Stimulated activated CD4-positive, alpha-beta T cell treated with anti-CD3 and anti-CD28 coated beads, Interleukin-12 subunit alpha, Interleukin-12 subunit beta, amount 100 ng/mL, for 4 hours (primary cell): ENCODE data around the gene ZNHIT6.
"Not testable (repeated sequence)": the region's sequence is repeated elsewhere in the genome, so short reads cannot be mapped to it uniquely, and the experiment has no call there.

ENCODE experiments used
- DNase-seq: peaks from one replicate; pipeline ENCODE4 v3.0.0-alpha.2; 2020

Gene ZNHIT6, protein sequence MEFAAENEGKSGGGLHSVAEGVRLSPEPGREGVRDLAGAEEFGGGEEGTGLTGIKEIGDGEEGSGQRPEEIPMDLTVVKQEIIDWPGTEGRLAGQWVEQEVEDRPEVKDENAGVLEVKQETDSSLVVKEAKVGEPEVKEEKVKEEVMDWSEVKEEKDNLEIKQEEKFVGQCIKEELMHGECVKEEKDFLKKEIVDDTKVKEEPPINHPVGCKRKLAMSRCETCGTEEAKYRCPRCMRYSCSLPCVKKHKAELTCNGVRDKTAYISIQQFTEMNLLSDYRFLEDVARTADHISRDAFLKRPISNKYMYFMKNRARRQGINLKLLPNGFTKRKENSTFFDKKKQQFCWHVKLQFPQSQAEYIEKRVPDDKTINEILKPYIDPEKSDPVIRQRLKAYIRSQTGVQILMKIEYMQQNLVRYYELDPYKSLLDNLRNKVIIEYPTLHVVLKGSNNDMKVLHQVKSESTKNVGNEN

DNA sequence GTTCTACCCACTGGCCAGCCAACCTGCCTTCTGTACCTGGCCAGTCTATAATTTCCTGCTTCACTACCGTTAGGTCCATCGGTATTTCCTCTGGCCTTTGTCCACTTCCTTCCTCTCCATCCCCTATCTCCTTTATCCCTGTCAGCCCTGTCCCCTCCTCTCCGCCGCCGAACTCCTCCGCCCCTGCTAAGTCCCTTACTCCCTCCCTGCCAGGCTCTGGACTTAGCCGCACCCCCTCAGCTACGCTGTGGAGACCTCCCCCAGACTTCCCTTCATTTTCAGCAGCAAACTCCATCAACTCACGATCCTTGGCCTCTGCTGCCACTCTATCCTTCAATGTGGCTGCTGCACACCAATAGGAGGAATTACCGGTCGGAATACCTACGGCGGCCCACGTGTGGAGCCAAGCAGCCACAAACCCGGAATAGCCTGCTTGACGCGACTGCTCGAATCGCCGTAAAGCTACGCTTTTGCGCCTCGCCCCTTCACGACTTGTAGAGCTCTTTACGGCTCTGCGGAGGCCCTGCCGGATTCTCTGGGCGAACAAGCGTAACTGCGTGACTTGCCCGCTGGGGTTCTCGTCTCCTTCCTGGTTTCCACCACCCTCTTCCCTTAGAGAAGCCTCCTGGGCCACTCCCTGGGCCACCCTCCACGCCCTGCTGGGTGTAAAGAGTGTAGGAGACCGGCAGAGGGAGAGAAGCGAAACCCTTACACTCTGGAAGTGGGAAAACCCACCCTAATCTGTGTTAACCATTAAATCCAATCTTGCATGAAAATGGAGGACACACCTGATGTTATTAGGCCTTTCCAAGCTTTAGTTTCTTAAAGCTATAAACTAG lies at the start of gene ZNHIT6:
Gene ZNHIT6 (minus strand): TSS at position 444 of the 839 bp plus-strand sequence. CDS start 149 bp downstream, at position 295.
- peak; percentile 77 for DNase-seq

DNA sequence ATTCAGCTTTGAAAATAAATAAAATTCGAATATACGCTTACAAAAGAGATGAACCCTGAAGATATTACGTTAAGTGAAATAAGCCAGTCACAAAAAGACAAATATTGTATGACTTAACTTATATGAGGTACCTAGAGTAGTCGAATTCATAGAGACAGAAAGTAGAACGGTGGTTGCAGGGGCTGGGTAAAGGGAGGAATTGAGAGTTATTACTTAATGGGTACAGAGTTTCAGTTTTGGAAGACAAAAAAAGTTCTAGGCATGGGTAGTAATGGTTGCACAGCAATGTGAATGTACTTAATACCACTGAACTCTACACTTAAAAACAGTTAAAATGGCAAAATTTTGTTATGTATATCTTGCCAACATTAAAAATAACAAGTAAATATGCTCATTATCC lies 48.6 kb upstream of the ZNHIT6 start:
- no peak for DNase-seq

DNA sequence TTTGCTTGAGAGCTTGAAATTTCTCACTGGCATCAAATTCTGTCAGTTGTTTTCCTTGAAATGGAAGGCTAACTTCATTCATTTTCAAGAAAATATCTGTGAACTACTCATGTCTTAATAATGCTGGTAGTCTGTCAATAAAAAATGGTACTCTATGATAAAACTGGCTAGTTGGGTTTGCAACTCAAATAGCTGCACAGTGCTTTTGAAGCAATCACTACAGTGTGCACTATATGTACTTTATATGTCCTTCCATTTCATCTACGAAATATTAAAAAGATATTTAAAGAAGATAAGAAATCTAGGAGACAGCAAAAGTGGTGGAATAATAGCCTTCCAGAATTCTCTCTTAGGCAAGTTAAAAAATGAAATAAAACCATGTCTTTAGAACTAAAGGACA lies 39.9 kb upstream of the ZNHIT6 start:
- no peak for DNase-seq

DNA sequence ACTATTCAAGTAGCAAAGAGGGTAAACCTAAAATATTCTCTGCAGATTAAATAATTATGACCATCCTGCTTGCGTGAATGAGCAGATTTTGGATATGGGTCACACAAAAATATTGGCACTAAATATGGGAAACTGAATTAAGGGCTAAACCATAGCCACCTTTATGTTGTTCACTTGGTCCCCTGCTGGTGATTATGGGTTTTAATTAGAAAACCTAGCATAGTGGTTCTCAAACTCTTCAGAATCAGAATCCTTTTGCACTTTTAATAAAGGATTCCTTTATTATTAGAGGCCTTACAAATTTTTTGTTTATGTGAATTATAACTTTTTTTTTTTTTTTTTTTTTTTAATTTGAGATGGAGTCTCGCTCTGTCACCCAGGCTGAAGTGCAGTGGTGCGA lies 38.5 kb upstream of the ZNHIT6 start:
- DNase-seq, result no peak

DNA sequence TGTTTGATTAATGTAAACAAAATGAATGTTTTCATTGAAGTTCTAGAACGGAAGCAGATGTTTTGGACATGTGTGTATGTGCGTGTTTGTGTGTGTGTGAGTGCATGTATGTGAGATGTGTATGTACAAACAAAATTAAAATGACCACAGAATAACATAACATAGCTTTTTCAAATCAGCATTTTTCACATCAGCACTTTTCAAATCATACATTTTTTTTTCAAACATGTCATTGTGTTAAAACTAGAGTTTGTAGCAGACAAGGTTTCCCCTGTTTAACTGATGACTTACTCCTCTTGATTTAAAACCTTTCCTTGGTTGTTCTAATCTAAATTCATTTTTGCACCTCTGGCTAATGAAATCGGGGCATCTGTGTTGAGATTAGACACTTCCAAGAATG lies 35.6 kb upstream of the ZNHIT6 start:
- no peak for DNase-seq

DNA sequence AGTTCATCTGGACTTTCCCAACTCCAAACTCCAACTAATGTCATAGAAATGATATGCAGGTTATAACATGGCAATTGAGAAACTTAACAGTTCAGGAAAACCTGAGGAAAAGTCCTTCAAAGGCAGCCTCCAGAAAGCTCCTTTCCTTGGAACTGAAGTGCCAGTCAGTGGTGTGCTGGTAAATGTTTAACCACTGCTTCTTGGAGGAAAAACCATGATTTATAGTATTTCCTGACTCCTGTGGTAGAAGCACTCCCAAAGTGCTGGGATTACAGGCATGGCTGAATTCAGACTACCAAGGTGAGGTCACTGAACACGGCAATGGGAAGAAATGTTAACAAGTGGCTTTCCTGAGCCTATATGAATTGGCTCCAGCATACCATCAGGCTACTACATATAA lies 26.7 kb upstream of the ZNHIT6 start:
- no peak for DNase-seq

DNA sequence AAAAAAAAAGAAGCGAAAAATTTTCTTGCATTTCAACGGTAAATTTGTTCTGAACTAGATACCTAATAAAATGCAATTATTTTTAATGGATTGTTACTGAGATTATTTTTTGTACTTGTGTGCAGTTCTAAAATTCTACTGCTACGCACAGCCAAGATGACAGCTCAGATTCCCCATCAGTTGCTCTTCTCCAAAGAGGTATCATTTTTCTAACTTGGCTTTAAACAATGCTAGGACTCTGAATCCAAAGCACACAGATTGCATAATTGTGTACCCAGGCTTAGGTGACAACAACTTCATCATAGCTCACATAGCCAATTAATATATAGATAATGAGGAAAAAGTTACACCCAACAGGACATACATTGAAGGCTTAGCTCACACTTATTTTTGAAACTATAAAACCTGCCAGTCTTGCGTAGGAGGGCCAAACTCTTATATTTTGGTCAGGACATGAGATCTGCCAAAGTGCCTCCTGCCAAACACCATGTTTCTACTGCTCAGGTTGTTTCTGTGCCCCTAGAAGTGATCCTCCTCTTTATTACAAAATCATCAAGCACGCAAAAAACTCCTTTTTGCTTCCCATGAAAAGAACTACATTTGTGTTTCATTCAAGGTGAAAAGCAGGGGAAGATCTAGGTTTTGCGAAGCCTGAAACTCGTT lies 10.6 kb upstream of the ZNHIT6 start:
- no peak for DNase-seq

DNA sequence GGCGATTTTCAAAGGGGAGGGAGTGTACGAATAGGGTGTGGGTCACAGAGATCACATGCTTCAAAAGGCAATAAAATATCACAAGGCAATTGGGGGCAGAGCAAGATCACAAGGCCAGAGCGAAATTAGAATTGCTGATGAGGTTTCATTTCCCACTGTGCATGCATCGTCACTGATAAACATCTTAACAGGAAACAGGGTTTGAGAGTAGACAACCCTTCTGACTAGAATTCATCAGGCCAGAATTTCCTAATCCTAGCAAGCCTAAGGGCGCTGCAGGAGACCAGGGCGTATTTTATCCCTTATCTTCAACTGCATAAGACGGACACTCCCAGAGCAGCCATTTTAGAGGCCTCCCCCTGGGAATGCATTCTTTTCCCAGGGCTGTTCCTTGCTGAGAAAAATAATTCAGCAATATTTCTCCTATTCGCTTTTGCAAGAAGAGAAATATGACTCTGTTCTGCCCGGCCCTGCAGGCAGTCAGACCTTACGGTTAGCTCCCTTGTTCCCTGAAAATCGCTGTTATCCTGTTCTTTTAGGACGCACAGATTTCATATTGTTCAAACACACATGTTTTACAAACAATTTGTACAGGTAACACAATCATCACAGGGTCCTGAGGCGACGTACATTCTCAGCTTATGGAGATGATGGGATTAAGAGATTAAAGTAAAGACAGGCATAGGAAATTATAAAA lies 6.3 kb upstream of the ZNHIT6 start:
- not testable (repeated sequence) for DNase-seq

DNA sequence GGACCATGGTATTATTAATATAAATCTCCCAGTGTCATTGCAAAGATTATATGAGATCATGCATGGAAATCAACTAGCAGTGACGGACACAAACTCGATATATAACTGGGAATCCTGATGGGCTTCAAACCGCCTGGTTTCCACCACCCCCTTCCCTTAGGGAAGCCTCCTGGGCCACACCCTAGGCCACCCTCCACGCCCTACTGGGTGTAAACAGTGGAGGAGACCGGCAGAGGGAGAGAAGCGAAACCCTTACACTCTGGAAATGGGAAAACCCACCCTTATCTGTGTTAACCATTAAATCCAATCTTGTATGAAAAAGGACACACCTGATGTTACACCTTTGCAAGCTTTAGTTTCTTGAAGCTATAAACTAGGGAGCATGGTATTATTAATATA lies 595 bp upstream of the ZNHIT6 start:
- DNase-seq, result no peak

DNA sequence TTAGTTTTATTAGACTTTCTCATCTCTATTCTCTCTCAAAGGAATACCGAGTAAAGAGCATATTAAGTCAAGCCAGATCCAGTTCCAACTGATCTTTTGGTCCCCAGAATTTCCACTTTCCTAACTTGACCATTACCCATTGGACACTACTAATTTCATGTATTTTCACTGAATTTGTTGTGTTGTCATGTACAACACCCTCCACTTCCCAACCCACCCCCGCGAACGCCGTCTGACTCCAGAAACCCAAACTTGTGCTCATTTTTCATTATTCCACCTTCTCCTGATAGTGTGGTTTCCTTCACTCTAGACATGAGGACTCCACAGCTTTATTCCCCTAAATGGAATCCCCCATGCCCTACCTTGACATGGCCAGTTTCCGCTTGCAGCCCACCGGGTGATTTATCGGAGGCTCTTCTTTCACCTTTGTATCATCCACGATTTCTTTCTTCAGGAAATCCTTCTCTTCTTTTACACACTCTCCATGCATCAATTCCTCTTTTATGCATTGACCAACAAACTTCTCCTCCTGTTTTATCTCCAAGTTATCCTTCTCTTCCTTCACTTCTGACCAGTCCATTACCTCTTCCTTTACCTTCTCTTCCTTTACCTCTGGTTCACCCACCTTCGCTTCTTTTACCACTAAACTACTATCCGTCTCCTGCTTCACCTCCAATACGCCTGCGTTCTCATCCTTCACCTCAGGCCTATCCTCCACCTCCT lies 805 bp downstream of the ZNHIT6 start:
- no peak for DNase-seq

DNA sequence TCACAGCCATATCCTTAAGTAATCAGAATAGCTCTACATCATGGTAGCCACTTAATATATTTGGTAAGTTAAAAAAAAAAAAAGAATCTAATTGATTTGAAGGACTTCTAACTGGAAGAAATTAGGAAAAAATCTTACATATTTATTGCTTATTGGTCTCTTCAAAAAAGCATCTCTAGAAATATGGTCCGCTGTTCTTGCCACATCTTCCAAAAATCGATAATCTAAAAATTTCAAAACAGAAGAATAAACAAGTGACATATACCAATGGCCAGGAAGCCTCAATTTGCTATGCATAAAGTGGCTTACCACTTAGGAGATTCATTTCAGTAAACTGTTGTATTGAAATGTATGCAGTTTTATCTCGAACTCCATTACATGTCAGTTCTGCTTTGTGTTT lies 2.3 kb downstream of the ZNHIT6 start:
- no peak for DNase-seq

DNA sequence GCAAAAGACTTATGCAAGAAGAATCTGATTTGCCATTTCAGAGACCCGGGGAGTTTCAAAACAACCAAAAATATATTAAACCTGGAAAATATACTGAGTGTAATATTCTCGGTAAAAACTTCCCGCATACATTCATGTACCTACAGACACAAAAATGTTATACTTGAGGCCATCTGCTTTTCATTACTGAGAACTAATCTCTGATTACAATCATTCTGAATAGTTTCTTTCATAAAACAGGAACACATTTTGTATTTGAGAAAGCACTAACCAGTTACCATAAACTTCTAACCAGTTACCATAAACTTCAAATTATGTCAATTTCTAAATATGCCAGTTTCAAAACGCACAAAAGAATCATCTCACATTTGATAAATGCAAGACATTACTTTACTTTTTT lies 7.8 kb downstream of the ZNHIT6 start:
- no peak for DNase-seq

DNA sequence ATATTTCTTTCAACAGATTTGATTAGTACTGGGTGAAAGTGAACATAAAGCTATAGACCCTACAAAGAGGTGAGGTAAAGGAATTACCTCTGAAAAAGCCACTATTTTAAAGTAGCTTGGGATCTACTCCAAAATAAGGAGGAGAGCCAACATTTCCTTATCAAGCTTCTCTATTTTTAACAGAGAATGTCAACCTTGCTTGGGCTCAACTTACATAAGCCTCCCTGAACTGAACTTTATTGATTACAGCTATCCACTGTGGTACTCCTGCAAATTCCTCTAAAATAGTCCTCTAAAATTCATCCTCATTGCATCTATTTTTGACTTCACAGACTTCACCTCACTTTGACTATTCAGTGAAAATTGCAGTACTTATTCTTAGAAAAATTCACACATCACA lies 10.3 kb downstream of the ZNHIT6 start:
- no peak for DNase-seq

DNA sequence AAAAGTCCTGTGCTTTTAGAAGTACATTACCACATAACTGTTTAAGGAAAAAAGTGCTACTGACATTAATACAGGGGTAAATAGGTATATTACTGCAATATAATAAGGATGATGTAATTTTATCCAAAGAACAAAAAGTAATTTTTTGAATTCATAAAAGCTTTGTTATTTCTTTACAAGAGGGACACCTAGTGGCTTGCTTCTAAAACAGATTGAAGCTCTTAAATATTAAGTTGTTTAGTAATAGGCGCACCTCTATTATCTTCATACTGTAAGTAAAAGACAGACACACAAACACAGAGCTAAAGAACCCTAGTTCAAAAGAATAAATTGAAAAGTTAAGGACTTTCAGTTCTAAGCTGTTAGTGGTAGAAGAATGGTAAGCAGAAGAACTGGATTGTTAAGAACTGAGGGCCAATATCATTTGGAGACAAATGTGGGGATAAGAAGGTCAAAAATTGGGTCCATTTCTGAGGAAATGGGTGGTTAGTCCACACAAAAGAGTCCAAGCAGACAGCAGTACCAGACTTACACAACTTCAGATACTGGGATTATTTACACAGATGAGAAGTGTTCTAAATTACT lies 15.4 kb downstream of the ZNHIT6 start:
- DNase-seq, result no peak

DNA sequence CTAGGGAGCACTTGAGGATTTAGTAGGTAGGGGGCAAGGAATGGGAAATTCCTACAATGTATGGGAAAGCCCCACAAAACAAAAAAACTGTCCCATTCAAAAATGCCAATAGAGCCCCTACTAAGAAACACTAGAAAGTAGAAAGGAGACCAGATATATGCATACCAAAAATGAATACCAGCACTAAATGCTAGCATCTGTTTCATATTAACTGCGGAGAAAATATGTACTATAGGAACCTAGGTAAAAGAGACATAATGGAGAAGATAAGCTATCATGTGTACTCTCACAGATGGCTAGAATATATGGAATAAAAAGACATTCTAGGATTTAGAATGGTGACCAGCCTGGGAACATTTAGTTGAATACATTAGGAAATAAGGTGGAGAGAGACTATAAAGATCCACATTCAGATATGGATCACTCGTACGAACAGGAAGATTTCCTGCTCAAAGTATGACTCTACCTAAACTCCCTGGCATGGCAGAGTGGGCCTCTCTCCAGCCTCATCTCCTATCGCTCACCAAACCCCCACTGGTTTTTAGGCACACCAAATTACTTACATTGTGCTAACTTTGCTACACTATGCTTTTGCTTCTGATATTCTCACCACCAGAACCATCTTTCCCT lies 18.3 kb downstream of the ZNHIT6 start:
- DNase-seq, result no peak

DNA sequence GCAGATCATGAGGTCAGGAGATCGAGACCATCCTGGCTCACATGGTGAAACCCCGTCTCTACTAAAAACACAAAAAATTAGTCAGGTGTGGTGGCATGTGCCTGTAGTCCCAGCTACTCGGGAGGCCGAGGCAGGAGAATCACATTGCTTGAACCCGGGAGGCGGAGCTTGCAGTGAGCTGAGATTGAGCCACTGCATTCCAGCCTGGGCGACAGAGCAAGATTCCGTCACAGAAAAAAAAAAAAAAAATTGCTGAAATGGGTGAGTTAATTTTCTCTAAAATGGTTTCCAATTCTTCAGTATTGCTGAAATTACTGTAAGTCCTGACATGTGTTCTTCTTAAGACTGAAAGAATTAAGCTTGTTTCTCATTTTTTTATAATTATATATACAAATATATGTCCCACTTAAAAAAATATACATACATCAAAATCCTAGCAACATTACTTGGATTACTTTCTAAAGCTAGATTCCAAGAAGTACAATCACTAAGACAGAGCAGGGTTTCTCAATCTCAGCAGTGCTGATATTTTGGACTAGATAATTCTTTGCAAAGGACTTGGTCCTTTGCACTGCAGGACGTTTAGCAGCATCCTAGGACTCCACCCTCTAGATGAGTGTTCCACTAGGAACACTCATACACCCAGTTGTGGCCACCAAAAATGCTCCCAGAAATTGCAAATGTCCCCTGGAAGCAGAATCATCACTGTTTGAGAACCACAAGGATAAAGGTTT lies 24.8 kb downstream of the ZNHIT6 start:
- DNase-seq, result no peak

DNA sequence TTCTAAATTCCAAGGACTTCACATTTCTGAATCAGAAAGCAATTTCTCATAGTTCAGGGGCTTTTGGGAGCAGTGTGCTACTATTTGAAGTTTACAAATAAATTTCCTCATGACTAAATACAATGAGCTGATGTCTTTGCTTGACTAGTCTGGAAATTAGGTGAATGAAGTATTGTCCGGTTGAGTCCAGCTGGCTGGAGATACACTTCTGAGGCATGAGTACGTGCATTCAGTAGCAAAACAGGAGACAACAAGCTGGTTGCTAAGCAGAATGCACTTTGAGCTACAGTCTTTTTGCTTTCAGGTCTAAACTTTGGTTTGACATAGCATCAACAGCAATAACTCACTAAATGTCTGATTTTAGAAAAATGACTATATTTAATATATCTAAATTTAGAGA lies 27.1 kb downstream of the ZNHIT6 start:
- DNase-seq, result no peak

DNA sequence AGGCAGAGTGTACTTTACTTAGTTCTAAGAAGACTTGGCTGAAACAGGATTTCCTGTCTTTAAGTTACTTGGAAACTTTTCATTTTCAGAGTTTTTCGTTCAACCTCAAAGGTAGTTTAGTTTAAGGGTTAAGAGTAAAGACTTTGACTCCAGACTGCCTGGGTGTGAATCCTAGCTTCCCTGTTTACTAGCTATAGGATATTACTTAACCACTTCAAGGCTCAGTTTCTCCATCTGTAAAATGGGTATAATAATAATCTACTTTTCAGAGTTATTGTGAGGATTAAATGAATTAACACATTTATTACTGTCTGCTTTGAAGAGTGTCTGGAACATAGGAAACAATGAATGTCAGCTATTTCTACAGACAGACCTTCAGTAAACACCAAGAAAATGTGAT lies 30.0 kb downstream of the ZNHIT6 start:
- no peak for DNase-seq

DNA sequence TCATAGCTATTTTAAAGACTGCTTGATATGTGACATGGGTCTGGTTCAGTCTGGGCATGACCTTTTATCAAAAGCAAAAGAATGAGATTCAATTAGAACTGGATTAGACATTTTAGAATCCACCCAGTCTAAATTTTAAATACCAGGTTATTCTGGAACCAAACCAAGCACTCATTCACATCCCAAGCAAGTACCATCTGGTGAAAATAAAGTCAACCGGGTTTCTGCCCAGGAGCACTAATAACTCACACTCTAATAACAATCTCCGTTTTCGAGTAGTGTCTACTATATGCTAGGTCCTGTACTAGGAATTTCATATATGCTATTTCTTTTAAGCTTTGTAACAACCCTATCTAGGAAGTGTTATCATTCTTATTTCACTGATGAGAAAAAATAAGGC lies 30.6 kb downstream of the ZNHIT6 start:
- no peak for DNase-seq

DNA sequence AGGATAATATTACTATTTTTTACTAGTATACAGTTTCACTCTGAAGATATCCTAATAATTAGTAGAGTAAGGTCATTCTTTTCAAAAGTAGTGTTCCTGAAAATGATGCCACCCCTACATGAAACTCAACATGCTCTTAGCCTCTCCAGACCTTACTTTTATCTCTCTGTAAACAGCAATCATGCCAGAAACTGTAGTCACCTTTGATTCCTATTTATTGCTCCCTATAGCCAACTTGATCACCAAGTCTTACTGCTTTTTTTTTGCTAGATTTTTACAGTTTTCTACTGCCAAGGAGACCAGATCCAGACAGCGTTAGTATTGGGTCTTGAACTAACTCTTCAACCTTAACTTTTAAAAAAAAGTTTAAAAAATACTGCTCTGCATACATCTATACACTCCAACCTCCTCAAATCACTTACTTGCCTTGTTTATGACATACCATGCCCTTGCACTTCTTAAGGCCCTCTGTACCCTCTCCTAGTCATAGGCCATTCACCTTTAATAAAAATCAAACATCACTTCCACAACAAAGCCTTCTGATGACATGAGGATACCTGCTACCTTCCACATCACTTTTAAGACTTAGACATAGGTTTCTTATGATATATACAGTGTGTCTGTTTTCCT lies 36.1 kb downstream of the ZNHIT6 start:
- DNase-seq, result no peak
